K562 (cell line): ENCODE measurements around the gene NFS1. TPM values are rescaled to one million over a fixed set of nuclear protein-coding genes. Genes with fewer than 3 reads are reported as not detected.
A peak's percentile ranks its signal among the peaks of the same experiment; 100 is the strongest.

Source experiments
- ARID2 ChIP-seq: fragments of 450-650 bp; IDR thresholded peaks from 2 replicates; pipeline ENCODE4 v1.6.1; 2017; ENCODE audit warnings: antibody characterized with exemption, mild to moderate bottlenecking
- ATF6 ChIP-seq: sonication (generic); formaldehyde crosslinking; IDR thresholded peaks from 2 replicates; pipeline ENCODE4 v1.4.0; 2020; ENCODE audit warnings: mild to moderate bottlenecking, missing genetic modification reagents
- ILK ChIP-seq: fragments of 450-650 bp; IDR thresholded peaks from 2 replicates; pipeline ENCODE4 v1.6.1; 2016; ENCODE audit warnings: missing genetic modification characterization, low read depth, mild to moderate bottlenecking, missing compliant biosample characterization, moderate library complexity, borderline replicate concordance
- IRF9 ChIP-seq: fragments of 450-650 bp; IDR thresholded peaks from 2 replicates; pipeline ENCODE4 v1.6.1; 2016; ENCODE audit warnings: missing biosample characterization, missing genetic modification characterization
- LCOR ChIP-seq: sonication (generic); formaldehyde crosslinking; IDR thresholded peaks from 2 replicates; pipeline ENCODE4 v1.8.0; 2022; ENCODE audit warnings: mild to moderate bottlenecking, missing genetic modification reagents
- NR2C1 ChIP-seq, 2 experiments: fragments of 450-650 bp; IDR thresholded peaks; 2 replicates each; pipeline ENCODE4 v1.6.1; 2017; ENCODE audit warnings: mild to moderate bottlenecking in 2 of 2, antibody characterized with exemption in 1 of 2, inconsistent platforms in 1 of 2, missing compliant biosample characterization in 1 of 2, missing genetic modification characterization in 1 of 2
- POLR2AphosphoS5 ChIP-seq: IDR thresholded peaks from 2 replicates; pipeline ENCODE4 v1.6.1; 2011; ENCODE audit warnings: mild to moderate bottlenecking, low read depth, low read length, moderate library complexity; ENCODE audit not compliant: control insufficient read depth, insufficient read depth
- SRSF1 ChIP-seq: fragments of 200-400 bp; formaldehyde crosslinking; IDR thresholded peaks from 2 replicates; pipeline ENCODE4 v1.6.1; 2017; ENCODE audit warnings: mild to moderate bottlenecking, low read depth, low read length, moderate library complexity
- ZFX ChIP-seq: sonication (generic); formaldehyde crosslinking; IDR thresholded peaks from 2 replicates; pipeline ENCODE4 v1.8.0; 2022; ENCODE audit warnings: mild to moderate bottlenecking, missing genetic modification reagents, moderate library complexity
- ZNF609 ChIP-seq: sonication (generic); formaldehyde crosslinking; IDR thresholded peaks from 2 replicates; pipeline ENCODE4 v1.8.1; 2023; ENCODE audit warnings: missing genetic modification reagents, mild to moderate bottlenecking, borderline replicate concordance
- ZNF668 ChIP-seq: fragments of 250-450 bp; sonication (Bioruptor Pico); IDR thresholded peaks from 2 replicates; pipeline ENCODE4 v1.8.0; 2022; ENCODE audit warnings: mild to moderate bottlenecking, inconsistent platforms
- ZZZ3 ChIP-seq: fragments of 450-650 bp; IDR thresholded peaks from 2 replicates; pipeline ENCODE4 v1.6.1; 2016; ENCODE audit warnings: antibody characterized with exemption, mild to moderate bottlenecking, moderate library complexity
- polyA plus RNA-seq, 8 experiments: library from polyadenylated mRNA; depleted of rRNA in 4 of 8; stranded (reverse) in 5 of 8; unstranded in 3 of 8; fragments of >200 nt; fragmentation: Nextera tagmentation in 2 of 8; fragmentation: Illumina TruSeq in 1 of 8; extraction: Ambion mirVana in 2 of 8; extraction: Trizol in 1 of 8; gene quantifications; 2 replicates each; pipeline versions ENCODE4 v1.2.1 to v1.2.3, GENCODE V29; 2011 to 2014; ENCODE audit warnings: inconsistent platforms in 1 of 8, missing spikeins in 1 of 8
- total RNA-seq, 7 experiments: library from RNA; depleted of rRNA in 6 of 7; stranded (reverse); fragments of >200 nt in 6 of 7; fragmentation: Illumina TruSeq in 2 of 7; extraction: Trizol in 2 of 7; gene quantifications; 2 replicates each; pipeline versions ENCODE4 v1.2.1 to v1.2.3, GENCODE V29; 2011 to 2021; ENCODE audit warnings: low replicate concordance in 1 of 7

The NFS1 gene
- total and polyA plus RNA-seq, 9 of the 15 experiments (the other 6 are each of a cell fraction or from before 2014, with no cell fraction given): 11.5 to 84.8 (median 47.1) TPM

- peak; percentile 30; the same call in 1 of the 2 replicates for TF ChIP-seq ATF6 (CRISPR knock-in tag)
- peak; percentile 96 for TF ChIP-seq SRSF1
- peak; percentile 94 for TF ChIP-seq POLR2AphosphoS5
- TF ChIP-seq ARID2: no peak
- TF ChIP-seq LCOR (CRISPR knock-in tag): peak; percentile 64; the same call in 1 of the 2 replicates
- no peak for TF ChIP-seq ZNF668
- peak; percentile 92 for TF ChIP-seq ZZZ3
- TF ChIP-seq IRF9 (tag): peak; percentile 90
- no peak for TF ChIP-seq ZNF609 (CRISPR knock-in tag)
- peak; percentile 99 for TF ChIP-seq ZFX (CRISPR knock-in tag)
- no peak for TF ChIP-seq ILK (tag)
- TF ChIP-seq NR2C1 (IDR thresholded peaks at IDR 0.05): peak; percentile 5; the same call in 1 of the 2 replicates
- TF ChIP-seq NR2C1 (tag; IDR thresholded peaks at IDR 0.05): peak; percentile 48; the same call in 1 of the 2 replicates
Observed at GRCh38 chr20:35741892-35742740, 43.0 kb upstream of the NFS1 start, which contains the start of gene RBM39 (continued).
